Fibroblast of gingiva (primary cell): ENCODE results near the gene EXOSC6.
"Not testable (repeated sequence)": the region's sequence is repeated elsewhere in the genome, so short reads cannot be mapped to it uniquely, and the experiment has no call there.

Source experiments
- DNase-seq: peaks from one replicate; pipeline ENCODE4 v3.0.0-alpha.2; 2011; ENCODE audit warnings: low read depth

Gene EXOSC6

DNA sequence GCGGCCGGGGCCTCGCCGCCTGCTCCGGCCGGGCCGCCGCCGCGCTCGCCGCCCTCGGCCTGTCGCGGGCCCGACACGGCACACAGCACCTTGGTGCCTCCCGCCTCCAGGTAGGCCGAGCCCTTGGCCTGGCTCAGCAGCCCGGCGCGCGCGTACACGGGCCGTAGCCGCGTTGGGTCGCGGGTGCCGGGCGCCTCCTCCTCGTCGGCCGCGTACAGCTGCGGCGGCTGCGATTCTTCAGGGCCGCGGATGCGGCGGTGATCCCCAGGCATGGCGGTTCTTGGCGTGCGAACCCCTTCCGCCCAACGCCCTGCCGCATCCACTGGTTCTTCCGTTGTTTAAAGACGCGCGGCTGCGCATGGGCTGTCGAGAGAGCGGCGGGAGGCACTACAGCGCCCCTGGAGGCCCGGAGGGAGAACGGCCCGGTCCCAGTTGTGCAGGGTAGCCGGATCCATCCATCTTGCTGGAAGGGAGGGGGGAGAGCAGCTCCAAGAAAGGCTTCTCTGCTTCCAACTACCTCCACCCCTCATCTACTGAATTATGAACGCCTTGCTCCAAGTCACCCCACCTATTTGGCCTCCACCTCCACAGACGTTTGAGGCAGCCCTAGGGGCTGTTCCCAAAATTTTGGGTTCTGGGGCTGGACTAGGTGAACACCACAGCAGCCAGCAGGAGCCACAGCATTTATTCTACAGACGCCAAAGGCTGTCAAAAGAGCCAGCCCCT lies at the start of gene EXOSC6:
EXOSC6 (minus strand) TSS at position 312 of the 726 bp plus-strand sequence; CDS start at position 272, 40 bp downstream.
- peak; percentile 92 for DNase-seq

DNA sequence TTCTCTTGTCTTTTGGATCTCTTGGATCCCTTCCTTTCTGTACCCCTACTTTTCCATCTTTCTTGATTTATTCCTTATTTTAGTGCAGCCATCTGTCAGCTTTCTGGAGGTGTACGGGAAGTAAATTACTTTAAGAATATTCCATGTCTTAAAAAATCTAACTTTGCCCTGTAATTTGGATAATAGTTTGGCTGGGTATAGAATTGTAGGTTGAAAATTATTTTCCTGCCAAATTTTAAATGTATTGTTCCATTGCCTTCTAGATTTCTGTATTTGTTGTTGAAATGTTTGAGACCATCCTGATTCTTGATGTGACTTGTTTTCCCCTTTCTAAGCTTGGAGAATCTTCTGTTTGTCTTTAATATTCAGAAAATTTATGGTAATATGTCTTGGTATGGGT lies 49.4 kb upstream of the EXOSC6 start:
- DNase-seq: no peak

DNA sequence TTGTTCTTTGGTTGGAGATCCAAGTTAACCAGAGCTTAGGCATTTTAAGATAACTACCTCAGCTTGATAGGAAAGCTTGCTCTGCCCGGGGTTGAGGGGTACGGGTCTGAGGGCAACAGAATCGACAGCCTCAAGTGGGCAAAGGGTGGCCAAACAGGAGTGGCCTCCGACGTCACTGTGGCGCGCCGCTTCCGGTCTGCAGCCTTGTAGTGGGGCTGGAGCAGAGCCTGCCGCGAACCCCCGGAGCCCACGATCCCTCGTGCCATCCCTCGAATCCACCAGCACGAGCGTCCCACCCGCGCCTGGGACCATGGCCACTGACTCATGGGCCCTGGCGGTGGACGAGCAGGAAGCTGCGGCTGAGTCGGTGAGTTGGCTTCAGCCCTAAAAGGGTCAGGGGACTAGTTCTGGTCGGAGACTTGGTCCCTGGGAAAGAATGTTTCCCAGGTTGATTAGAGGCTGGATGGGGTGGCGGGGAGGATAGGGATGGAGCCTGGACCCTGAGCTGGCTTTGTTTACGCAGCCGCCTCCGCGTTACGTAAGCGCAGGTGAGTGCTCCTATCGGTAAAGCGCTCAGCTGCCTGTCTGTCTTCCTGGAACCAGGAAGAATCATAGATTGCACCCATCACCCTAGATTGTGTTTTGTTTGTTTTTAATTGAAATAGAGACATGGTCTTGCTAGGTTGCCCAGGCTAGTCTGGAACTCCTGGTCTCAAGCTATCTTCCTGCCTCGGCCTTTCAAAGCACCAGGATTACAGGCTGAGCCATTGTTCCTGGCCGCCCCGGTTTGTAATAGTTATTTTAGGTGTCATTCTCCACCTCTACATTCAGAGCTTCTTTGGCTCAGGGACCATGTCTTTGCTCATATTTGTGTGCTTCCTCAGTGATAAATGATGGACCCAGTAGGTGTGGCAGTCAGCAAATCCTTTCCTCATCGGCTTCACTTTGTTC lies 47.5 kb upstream of the EXOSC6 start, which contains the start of gene DDX19B:
DDX19B (plus strand) TSS at position 199 of the 951 bp plus-strand sequence; CDS start at position 311, 112 bp downstream.
- peak; percentile 70 for DNase-seq

DNA sequence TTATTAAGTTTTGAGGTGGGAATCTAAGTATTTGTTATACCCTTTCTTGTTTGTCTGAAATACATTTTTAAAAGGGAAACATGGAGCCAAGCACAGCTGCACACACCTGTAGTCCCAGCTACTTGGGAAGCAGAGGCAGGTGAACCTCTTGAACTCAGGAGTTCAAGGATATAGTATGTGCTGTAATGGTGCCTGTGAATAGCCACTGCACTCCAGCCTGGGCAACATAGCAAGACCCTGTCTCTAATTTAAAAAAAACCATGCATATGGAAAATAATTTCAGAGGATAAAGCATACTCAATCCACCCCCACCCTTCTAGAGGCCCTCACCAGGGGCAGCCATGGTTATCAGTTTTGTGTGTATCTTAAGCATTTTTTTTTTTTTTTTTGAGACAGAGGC lies 43.9 kb upstream of the EXOSC6 start:
- DNase-seq: no peak

DNA sequence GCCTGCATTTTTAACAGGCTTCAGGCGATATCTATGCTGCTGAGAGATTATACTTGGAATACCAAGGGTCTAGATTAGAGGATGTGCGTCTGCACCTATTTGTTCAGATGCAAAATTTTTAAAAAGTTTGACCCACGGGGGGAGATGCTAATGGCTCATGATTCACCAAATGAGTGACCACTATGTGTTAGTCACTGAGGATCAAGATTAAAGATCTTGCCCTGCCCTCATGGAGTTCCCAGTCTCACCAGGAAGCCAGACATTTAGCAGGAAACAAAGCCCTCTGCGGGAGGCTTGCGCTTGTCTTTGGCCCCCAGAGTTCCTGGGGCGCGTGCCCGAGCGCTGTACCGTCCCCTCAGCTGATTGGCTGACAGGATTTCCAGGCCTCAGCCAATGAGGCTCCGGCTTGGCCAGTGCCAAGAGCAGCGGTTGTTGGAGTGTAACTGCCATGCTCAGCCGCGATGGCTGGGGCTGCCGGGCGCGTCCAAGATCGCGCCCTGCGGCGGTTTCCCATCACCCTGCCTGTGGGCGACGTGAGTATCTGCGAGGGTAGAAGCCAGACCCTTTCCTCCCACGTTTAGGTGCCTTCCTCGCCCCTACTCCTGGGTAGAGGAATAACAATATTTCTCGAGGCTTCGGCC lies 42.8 kb upstream of the EXOSC6 start:
- DNase-seq: no peak

DNA sequence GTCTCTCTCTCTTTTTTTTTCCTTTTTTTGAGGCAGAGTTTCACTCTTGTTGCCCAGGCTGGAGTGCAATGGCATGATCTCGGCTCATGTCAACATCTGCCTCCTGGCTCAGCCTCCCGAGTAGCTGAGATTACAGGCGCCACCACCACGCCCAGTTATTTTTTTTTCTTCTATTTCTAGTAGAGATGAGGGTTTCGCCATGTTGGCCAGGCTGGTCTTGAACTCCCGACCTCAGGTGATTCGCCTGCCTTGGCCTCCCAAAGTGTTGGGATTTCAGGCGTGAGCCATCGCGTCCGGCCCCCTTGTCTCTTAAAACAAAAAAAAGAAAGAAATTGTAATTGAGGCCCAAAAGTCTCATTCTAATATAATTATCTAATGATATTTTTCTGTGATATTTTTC lies 40.4 kb upstream of the EXOSC6 start:
- not testable (repeated sequence) for DNase-seq

DNA sequence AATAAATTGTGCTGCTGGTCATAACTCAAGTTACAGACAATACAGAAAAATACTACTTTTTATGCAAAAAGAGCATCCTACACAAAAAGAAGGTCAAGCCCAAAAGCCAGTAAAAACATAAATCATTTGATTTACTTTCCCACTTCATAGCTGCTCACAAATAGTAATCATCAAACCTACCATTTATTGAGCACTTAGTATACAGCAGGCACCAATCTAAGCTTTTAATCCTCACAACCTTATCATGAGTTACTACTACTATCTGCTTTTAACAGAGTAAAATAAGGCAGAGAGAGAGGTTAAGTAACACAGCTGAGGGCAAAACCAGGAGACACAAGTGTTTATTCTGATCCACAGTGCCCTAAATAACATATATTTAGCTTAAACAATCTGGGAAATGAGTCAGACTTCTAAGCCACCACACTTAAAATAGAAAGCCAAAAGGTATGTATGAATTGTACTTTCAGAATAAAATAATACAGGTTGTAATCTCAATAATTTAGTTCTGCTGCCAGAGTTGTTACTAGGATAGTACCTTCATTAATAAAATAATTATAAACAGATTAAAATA lies 39.3 kb upstream of the EXOSC6 start:
- DNase-seq: no peak

DNA sequence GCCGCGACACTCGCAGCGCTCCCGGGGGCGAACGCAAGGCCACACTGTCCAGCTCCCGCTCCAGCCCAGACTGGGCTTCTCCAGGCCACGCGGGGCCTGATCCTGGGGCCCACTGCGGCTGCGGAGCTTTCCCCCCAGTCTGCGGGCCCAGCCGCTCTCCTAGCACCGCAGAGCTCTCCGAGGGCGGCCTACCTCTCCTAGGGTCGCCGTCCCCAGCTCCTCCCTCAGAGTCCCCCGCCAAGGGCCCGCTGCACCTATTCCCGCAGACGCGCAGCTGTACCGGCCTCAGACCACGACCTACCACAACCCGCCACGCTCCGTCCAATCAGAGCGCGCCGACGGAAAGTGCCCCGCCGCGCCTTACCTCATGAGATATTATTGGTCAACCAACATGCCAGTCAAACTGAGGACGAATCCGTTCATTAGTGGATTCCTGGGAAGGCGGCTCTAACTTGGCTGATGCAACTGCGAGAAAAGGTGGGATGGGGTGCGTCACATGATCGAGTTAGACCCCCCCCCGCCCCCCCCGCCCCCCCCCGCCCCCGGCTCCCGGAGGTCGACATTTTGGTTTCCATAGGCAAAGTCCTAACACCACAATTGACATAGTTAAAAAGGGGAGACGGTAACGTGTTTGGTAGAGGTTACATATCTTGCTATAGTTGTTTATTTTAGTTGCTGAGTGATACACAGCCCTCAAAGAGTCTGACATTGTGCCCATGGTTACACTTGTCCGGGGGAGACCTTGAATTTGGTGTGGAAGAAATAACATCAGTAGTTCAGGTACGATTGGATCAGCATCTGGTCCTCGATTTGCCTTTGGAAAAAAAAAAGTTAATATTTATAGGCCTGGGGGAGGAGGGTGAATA lies 37.7 kb upstream of the EXOSC6 start, which contains the start of gene AARS1:
AARS1 (minus strand) TSS at position 278 of the 866 bp plus-strand sequence. CDS start 6,743 bp downstream, outside the sequence.
- peak; percentile 100 for DNase-seq

DNA sequence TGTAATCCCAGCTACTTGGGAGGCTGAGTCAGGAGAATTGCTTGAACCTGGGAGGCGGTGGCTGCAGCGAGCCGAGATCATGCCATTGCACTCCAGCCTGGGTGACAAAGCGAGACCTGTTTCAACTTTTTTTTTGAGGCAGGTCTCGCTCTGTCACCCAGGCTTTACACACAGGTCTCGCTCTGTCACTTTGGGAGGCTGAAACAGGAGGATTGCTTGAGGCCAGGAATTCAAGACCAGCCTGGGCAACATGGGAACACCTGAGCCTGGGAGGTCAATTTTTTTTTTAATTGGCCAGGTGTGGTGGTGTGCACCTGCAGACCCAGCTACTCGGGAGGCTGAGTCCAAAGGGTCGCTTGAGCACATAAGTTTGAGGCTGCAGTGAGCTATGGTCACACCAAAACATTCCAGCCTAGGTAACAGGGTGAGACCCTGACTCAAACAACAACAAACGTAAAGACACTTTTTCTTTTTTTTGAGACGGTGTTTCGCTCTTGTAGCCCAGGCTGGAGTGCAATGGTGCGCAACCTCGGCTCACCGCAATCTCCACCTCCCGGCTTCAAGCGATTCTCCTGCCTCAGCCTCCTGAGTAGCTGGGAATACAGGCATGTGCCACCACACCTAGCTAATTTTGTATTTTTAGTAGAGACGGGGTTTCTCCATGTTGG lies 35.7 kb upstream of the EXOSC6 start:
- DNase-seq: not testable (repeated sequence)

DNA sequence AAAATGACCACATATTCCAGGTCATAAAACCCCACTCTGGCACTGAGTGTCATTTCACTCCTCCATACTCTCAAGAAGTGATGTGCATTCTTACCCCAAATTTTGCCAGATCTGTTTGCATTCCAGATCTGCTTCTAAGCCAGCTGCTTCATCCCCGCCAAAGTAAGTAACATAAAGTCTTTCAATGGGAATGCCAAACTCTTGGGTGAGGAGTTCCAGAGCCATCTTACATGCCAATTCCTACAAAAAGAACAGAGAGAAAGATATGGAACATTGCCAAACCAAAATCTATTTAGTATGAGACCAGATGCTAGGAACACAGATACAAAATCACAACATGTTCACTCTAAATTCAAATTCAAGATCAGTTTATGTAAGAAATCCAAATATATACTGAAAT lies 24.7 kb upstream of the EXOSC6 start:
- DNase-seq: no peak

DNA sequence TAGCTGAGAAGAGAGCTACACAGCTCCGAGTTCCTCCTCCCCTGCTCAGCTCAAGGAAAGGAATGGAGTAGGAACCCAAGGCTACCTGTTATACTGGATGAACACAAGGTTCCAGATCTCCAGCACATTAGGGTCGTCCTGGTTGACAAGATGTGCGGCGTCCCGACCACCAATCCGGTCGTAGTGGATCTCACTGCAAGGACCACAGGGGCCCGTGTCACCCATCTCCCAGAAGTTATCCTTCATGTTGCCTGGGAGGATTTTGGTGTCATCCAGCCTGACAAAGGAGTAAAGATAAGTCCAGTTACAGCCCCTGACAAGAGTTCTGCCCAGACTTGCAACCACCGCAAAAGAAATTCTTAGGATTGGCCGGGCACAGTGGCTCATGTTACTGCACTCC lies 20.0 kb upstream of the EXOSC6 start:
- no peak for DNase-seq

DNA sequence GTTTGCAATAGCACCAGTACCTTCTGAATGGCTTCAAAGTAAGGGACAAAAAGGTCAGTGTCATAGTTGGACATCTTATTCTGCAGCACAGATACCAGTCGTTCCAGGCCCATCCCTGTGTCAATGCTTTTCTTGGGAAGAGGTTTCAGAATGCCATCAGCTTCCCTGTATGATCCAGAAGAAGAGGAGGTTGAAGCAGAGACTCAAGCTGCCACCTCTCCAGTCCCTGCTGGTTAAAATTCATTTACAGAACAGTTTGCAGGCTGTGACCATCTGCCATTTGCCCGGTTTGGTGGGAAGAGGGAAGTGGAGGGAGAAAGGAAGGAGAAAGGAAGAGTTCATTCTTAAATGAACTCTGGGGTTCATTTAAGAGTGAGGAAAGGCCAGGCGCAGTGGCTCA lies 18.4 kb upstream of the EXOSC6 start:
- no peak for DNase-seq

DNA sequence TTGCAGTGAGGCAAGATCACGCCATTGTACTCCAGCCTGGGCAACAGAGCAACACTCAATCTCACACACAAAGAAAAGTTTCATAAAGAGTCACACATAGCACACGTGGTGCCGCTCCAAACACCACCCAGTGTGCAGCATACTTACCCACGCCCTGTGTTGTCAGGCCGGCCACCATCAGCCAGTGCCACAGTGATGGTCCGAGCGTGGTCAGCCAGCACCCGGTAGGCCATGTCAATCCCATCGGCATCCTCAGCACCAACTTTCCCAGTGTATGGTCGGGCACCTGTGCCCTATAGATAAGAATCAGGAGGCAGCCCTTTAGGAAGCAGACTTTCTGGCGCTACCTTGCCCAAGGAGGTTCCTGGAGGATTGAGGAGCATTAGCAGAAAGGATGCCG lies 17.7 kb upstream of the EXOSC6 start:
- DNase-seq: no peak

DNA sequence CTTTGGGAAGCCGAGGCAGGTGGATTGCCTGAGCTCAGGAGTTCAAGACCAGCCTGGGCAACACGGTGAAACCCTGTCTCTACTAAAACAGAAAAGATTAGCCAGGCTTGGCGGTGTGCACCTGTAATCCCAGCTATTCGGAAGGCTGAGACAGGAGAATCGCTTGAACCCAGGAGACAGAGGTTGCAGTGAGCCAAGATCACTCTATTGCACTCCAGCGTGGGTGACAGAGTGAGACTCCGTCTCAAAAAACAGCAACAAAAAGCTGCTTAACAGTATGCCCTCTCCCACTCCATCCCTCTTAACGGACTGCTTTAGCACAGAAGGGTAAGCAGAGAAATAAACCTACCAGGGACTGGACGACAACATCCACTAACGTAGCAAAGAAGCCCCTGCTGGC lies 16.2 kb upstream of the EXOSC6 start:
- DNase-seq: not testable (repeated sequence)

DNA sequence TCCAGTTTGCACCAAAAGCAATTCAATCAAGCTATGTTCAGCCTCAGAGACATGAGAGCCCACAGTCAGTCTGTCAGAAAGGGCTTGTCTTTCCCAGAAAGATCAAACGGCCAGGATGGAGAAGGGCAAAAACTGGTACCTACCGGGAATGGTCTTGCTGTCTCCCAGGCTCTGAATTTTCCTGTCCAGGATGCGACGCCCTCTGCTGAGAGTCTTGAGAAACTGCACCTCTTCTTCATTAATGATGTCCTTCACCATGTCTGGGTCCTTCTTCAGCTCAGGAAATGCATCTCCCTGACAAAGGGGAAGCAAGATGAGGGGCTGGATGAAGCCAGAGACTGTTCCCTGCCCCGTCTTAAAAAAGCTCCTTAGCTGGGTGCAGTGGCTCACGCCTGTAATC lies 15.8 kb upstream of the EXOSC6 start:
- peak; percentile 31 for DNase-seq

DNA sequence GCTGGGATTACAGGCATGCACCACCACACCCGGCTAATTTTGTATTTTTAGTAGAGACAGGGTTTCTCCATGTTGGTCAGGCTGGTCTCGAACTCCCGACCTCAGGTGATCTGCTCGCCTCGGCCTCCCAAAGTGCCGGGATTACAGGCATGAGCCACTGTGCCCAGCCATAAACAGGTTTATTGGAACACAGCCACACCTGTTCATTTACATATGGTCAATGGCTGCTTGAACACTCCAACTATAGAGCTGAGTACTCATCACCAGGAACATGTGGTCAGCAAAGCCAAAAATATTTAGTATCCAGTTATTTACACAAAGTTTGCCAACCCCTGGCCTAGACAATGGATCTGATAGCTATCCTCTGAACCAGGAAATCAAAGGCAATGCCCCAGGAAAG lies 8.2 kb upstream of the EXOSC6 start:
- not testable (repeated sequence) for DNase-seq

DNA sequence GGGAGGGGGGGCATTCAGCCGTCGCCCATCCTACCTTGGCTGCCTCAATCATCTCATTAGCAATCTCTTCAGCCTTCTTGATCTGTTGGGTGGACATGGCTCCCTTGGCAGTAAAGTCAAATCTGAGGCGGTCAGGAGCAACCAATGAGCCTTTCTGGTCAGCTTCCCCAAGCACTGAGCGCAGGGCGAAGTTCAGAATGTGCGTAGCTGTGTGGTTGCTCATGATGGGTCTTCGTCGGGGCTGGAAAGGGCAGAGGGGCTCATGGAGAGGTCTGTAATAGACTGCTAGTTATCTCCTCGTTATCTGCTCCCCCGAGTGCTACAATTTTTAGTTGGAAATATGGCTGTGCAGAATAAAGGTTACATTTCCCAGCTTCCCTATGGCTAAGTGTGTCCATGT lies 7.2 kb upstream of the EXOSC6 start:
- no peak for DNase-seq

DNA sequence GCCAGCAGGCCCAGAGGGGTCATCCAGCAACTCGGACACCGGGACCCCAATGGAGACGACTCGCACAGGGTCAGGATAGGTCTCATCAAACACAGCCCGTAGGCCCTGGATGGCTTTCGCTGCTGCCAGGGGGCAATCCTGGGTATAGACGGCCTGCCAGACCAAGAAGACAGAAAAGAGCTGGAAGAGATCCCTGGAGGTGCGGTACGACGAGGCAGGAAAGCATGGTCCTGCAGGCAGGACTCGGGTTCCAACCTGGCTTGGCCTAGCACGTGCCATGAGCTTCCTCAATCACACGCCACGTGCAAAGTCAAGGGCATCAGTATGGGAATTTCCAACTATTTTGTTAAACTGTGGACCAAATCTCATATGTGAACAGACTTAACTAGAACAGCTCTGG lies 6.3 kb upstream of the EXOSC6 start:
- no peak for DNase-seq

DNA sequence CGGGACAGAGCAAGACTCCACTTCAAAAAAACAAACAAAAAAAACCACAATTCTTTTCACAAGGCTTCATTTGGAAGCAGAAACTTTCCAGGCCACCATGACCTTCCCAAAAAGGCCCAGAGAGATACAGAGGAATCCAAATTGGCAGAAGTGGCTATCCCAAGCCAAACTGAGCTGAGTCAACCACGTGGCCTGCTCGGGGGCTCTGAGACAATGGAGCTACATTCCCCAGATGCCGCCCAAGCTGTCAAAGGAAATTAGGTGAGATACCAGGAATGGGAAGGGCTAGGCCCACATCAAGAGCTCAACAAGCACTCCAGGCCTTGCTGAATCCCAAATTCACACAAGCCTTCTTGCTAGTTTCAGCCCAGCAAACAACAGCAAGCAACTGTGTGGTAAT lies 5.7 kb upstream of the EXOSC6 start:
- DNase-seq: no peak

DNA sequence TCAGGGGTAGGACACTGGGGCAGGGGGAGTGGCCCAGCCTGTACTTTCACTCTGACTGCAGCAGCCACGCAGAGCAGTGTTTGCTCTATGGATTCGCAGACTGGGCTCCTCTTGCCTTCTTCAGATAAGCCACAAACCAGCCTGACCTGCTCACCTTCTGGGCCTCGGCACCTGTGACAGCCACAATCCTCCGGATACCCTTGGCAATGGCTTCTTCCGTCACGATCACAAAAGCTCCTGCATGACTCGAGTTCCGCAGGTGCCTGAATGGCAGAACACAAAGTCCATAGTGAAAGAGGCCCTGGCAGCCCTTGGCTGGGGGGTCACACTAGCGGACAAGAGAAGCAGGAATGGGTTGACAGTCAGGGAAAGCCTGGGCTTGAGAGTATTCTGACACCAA lies 3.8 kb upstream of the EXOSC6 start:
- DNase-seq: no peak

DNA sequence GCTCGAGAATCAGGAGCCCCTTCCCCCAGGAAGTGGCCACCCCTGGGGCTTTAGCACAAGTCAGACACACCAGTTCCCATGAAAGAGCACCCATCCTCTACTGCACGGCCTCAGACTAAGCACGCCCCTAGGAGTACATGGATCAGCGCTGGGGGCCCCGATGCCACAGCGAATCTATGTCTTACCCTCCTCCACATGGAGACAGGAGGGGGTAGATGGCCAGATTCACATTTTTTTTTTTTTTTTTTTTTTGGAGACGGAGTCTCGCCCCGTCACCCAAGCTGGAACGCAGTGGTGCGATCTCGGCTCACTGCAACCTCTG lies 3.2 kb upstream of the EXOSC6 start:
- DNase-seq: no peak
